Measurements from ENCODE around the gene NPC1L1.

NPC1L1 gene

DNA sequence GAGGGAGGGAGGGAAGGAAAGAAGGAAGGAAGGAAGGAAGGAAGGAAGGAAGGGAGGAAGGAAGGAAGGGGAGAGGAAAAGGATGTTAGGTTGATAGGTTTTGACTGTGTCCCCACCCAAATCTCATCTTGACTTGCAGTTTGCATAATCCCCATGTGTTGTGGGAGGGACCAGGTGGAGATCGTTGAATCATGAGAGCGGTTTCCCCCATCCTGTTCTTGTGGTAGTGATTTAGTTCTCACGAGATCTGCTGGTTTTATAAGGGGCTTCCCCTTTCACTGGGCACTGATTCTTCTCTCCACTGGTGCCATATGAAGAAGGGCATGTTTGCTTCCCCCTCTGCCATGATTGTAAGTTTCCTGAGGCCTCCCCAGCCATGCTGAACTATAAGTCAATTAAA is 35.5 kb downstream of the NPC1L1 start:
- no peak for DNase-seq

DNA sequence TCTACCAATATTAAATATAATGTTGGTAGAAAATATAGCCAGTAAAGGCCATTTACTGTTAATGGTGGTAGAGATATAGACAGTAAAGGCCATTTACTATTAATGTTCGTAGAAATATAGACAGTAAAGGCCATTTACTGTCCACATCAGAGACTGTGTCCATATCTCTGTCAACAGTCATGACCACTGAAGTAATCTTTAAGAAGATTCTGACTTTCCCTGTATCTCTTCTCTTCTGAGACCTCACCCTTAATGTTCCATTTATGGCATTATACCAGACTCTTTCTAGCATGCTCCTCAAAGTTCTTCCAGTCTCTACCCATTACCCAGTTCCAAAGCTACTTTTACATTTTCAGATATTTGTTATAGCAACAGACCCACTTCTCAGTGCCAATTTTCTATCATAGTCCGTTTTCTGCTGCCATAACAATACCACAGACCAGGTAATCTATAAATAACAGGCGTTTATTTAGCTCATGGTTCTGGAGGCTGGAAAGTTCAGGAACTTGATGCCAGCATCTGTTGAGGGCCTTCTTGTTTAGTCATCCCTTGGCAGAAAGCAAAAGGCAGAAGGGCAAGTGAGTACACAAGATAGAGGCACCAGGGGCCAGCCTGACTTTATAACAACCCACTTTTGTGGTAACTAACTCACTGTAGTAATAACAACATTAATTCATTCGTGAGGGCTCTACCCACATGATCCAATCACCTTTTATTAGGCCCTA is 42.7 kb downstream of the NPC1L1 start:
- no peak for DNase-seq

DNA sequence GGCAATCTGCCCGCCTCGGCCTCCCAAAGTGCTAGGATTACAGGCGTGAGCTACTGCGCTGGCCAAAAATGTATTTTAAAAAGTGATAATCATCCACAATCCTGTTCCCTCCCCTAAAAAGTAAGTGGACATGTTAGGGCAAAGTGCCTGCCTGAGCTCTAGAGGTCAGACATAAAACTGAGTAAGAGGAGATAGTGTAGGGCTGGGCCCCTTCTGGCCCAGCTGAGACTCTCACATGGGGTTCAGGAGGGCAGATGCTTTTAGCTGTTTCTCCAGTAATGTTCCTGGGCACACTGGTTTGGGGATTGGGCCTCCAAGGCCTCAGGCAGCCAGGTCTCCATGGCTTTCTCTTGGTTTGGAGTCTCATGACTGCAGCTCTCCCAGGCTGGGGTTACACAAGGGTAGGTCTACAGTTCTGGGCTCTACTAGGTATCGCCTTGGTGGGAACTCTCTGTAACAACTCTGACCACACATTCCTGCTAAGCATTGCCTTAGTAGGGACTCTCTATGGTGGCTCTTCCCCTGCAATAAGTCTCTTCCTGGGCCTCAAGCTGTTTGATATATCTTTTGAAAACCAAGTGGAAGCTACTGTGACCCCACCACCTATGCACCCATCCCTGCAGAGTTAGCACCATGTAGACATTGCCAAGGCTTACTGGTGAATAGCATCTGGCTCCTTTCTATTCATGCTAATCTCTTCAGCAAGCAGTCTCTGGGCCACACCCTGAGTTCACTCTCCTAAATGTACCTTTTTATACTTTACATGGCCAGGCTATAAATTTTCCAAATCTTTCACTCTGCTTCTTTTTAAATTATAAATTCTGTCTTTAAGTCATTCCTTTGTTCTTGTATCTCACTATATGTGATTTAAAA is 43.7 kb downstream of the NPC1L1 start:
- no peak for DNase-seq

DNA sequence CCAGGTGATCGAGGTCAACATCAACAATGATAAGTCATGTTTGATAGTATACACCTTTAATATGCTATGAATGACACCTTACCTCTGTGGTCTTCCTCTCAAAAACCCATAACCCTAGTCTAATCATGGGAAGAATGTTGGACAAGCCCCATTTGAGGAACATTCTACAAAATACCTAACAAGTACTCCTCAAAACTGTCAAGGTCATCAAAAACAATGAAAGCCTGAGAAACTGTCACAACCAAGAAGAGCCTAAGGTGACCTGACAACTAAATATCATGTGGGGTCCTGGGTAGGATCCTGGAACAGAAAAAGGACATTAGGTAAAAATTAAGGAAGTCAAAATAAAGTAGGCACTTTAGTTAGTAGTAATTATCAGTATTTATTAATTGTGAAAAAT is 44.7 kb downstream of the NPC1L1 start:
- DNase-seq = no peak

DNA sequence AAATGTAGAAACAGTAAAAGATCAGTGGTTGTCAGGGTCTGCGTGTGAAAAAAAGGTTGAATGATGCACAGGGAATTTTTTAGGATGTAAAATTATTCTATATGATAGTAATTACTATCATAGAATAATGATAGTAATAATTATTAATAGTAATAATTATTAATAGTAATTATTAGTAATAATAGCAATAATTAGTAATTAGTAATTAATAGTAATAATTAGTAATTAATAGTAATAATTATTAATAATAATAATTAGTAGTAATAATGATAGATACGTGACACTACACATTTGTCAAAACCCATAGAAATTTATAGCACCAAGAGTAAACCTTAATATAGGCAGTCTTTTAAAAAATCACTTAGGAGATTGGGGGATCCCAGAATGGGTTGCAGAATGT is 46.2 kb downstream of the NPC1L1 start:
- no peak for DNase-seq

DNA sequence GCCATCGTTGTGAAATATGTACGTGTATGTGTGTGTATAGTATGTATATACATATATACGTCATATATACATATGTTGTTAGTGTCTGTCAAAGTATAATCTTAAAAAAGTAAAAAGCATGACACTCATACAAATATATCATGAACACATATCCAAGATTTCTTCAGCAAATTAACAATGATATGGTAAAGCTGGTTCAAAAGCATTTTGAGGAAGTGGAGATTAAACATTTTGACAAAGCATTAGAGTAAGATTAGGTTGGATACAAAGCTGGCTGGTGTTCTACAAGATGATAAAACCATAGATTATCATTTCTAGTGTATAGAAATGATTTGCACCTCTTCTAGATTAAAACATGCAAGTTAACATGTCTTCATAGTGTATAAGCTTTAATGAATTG is 49.9 kb downstream of the NPC1L1 start:
- no peak for DNase-seq

DNA sequence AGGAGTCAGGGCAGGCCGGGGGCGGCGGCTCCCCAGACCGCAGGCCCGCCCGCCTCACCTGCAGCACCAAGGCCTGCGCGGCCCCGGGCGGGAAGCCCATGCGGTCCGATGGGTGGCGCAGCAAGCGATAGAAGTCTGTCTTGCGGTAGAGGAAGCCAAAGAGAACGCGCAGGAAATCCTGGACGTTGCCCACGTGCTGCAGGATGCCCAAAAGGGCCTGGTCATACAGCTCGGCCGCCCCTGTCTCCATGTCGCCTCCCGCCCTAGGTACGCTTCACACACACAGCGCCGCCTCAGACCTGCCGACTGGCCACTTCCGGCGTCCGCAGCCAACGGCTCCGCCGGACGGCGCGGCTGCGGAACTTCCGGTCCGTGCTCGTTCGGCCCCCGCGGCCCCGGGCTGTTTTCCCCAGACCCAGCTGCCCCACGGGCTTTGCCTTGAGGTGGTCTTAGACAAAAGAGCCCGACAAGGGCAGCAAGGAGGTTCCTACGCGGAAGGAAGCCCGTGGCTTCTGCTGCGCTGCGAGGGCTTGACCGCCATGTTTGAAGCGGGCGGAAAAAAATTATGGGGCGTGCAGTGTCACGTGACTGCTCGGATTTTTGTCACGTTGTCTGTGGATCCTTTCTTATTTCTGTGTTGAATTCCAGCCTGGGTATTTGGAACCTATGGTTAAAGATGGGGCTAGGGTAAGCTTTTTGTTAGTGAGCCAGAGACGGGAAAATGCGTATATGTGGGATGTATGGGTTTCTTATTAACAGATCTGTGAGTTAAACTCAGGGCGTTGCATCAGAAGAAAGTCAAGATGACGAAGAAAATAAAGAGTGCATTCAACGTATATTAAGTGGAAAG is 50.6 kb downstream of the NPC1L1 start, which contains the start of gene NUDCD3:
NUDCD3 (minus strand) TSS at position 308 of the 850 bp plus-strand sequence; CDS start at position 250, 58 bp downstream.
- peak; percentile 85 for DNase-seq

DNA sequence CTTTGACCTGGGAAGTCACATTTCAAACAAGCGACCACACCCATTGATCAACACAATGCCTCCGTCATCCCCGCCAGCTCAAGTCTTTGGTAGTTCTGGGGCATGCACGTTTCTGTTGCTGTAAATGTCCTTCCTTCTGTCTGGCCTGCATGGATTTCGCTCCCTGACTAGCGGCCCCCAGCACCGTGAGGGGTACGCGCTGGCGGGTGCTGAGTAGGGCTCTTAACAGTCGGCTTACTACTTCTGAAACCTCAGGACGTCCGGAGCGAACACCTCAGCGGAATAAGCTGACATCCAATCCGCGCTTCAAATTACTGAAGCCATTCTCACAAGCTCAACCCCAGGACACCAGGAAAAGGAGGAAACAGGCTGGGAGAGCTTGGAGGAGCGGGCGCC is 51.2 kb downstream of the NPC1L1 start:
- peak; percentile 45 for DNase-seq

DNA sequence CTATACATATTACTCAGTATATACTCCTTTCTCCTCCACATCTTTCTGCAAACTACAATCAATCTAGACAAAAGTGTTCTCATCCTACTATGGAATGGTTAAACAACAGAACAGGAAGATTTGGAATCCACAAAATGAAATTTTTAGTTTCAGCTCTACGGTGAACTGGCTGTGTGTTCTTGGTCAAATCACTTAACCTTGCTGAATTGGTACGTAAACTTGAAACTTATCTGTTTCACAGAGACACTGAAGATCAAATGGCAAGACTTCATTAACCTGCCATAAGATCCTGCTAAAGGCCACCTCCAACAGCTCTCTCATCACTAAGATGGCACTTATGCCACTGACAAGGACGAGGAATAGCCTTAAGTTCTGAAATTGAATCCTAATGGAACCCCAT is 52.2 kb downstream of the NPC1L1 start:
- no peak for DNase-seq

DNA sequence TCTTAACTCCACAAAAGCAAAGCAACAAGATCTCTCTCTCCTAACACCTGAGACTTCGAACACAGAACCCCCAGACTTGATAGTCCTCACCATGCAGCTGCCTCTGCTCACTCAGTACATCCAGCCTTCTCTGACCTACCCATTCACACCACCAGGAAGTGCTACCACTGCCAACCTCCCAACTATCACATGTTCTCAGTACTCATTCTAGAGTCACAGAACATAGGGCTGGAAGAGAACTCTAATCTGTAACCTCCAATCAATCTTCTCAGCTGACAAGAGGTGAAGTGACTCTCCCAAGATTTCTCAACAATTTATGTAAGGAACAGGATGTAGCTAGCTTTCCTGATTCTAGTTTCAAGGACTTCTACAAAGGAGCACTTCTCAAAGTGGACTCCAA is 54.4 kb downstream of the NPC1L1 start:
- DNase-seq = no peak

DNA sequence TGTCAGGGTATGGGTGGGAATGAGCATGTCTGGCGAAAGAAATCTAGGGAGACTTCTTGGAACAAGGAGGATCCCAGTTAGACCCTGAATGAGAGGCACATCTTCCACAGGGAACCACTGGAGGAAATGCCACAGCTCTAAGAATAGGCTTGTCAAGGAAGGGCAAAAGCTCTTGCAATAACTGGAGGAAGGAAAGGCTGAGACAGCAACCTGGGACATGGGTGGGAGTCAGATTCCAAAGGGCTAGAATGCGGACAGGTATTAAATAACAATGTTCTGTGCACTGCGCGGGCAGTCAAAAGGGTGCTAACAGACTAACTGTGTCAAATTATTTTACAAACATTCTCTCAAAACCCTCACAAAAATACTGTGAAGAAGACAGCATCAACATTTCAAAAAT is 55.1 kb downstream of the NPC1L1 start:
- DNase-seq = no peak

DNA sequence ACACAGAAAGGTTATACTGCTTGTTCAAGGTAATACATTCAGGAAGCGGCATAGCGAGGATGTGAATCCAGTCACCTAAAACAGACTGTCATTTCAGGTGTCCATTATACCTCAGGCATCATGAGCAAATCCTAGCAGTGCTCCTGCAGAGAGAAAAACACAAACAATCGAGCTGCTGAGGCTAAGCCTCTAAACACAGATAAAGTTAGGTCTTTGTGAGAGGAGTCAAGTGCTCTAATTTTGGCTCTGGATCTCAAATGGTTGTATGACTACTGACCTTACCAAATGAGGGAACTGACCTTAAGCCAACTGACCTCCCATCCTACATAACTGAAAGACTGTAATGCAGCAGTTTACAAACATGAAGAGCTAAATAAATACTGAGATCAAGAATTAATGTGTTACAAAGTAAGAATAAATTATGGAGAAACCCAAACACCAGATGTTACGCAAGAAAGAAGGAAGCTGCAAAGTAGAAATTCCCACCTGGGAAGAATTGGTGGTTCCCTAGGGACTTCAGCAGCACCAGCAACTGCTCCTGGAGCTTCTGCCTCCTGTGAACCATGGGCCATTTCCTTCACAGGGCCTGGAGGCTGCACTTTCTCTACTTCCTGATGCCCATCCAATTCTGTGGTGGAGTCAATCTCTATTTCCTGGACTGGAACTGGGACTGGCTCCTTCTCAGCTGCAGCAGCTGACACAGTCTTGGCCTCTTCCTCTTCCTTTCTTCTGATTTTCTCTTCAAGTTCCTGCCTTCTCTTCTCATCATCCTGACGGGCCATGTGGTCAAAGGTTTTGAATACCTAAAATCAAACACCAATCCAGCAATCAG is 56.4 kb downstream of the NPC1L1 start:
- no peak for DNase-seq

DNA sequence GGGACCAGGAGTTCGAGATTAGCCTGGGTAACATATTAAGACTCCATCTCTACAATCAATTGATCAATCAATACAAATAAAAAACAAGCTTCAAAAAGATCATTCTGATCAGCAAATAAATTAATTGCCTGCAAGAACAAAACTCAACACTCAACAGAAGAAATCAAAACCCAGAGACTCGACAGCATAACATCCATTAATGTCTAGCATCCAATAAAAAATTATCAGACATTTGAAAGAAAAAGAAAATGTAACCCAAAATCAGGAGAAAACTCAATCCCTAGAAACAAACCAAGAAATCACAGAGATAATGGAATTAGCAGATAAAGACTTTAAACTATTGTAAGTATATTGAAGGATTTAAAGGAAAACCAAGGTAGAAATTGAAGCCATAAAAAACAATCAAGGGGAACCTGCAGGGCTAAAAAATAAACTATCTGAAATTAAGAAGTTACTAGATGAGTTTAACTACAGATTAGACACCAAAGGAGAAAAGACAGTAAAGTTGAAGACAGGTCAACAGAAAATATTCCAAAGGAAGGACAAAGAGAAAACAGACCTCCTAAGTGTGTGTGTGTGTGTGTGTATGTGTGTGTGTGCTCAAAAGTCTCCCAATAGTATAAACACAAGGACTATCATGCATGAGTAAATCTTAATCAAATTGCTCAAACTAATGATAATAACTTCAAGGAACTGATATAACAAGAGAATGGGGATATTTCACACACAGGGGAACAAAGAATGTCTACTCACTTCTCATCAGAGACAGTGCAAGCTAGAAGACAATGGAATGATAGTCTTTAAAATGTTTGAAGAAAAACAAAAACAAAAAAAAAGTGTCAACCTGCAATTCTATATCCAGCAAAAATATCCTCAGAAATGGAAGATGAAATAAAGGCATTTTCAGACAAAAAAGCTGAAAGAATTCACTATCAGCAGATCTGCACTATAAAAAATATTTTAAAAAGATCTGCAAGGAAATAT is 58.3 kb downstream of the NPC1L1 start:
- DNase-seq = no peak

DNA sequence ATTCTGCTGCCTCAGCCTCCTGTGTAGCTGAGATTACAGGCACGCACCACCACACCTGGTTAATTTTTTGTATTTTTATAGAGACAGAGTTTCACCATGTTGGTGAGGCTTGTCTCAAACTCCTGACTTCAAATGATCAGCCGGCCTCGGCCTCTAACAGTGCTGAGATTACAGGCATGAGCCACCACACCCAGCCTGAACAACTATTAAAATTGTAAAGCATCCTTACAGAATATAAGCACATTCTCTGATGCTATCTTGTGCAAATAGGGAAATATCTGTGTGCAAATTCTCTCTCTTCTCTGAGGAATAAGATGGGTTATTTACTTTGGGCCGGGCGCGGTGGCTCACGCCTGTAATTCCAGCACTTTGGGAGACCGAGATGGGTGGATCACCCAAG is 63.2 kb downstream of the NPC1L1 start:
- no peak for DNase-seq

DNA sequence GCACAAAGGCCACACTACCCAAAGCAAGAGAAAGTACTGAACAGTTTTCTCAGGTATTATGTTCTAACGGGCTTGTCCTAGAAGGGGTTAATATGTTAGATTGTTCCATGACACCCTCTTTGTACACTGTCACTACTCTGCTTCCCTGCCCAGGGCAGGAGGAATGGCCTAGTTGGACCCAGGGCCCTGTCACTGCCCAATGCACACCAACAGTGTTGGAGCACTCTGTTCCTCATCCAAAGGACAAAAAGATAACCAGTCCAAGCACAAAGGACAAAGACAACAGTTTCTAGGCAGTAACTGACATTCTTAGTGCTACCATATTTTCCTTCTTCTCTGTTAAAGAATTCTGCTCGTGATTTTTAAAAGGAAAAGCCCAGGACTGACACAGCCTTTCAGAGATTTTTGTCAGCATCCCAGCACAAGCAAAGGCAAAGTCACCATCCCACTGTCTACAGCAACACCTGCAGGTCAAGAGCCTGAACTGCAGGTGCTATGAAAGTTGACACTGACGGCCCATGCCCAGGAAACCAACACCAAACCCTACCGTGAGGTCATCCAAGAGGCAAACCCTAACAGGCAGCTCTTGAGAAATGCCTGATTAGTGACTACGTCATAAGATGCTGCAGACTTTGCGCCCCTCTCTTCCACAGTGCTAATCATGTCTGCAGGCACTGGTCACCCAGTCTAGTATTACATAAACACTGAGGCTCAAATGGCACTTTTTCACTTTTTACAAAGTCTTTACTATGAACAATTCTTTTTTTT is 63.9 kb downstream of the NPC1L1 start:
- peak; percentile 73 for DNase-seq

DNA sequence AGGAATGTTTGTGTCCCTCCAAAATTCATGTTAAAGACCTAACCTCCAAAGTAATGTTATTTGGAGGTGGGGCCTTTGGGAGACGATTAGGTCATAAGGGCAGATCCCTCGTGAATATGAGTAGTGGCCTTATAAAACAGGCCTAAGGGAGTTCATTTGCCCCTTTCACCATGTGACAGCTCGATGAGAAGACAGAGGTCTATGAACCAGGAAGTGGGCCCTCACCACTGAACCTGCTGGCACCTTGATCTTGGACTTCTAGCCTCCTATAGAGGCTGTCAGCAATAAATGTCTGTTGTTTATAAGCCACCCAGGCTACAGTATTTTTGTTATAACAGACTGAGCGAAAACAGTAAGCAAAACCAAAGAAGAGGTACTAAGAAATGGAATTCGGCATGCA is 64.8 kb downstream of the NPC1L1 start:
- no peak for DNase-seq

DNA sequence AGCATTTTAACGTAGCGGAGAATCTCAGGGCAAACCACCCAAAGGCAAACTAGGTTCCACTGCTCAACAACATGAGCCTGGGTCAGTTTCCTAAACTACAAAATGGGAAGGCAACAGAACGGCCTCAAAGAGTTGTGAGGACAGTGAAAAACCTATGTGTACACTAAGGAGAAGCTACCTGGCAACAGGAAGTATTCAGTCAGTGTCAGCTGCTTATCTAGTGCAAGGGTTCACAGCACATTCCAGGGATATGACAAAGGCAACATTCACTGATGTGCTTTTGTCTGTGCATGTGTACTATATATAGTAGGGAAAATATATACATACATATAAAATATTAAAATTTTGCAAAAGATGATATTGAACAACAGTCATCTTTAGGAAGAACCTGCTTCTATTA is 67.8 kb downstream of the NPC1L1 start:
- no peak for DNase-seq

DNA sequence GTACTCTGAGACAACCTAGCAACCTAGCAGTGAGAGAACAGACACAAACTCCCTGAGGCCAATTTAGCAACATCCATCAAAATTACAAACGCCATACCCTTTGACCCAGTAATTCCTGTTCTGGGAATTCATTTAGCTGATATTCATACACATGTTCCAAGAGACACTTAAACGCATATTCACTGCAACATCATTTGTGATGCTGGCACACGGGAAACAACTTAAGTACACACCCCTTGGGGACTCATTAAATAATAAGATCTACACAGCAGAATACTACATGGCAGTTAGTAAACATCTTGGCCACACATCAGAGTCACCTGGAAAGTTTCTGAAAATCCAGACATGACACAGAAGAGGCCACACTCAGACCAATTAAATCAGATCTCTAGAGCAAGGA is 68.3 kb downstream of the NPC1L1 start:
- DNase-seq = no peak

DNA sequence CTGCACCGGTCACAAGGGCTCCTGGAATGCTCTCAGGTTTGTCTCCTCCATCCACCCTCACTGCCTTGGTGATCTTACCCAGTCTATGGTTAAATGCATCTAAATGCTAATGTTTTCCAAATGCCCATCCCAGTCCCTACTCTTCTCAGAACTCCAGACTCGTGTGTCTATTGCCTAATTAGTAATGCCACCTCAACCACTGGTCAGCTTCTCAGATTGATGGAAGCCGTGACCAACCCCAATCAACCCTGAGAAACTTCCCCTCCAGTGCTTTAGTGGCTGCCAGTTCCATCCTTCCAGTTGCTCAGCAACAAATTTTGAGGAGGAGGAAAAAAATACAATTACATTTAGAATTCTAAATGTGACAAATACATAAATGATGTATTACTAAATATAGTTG is 69.3 kb downstream of the NPC1L1 start:
- DNase-seq = no peak

DNA sequence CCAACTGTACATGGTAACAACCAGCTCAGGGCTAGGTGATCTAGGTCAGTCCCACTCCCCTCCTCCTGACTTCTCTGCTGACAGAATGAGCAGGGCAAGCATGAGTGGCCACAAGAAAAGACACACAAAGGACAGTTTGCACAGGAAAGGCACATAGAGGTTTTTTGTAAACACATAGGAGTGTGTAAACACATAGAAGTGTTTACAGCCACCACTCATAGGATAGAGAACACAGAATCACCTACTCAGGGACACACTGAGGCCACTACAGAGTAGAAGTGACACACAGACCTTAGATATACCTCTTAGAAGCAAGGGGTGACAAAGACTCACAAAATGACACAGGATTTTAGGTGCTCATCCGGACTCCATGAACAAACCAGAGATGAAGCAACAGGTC is 69.7 kb downstream of the NPC1L1 start:
- DNase-seq = no peak

Data from CD4-positive, alpha-beta T cell treated with Interleukin-12 subunit alpha and Interleukin-12 subunit beta, for 1 hour (primary cell).